Endothelial cell of umbilical vein (primary cell): ENCODE data around the gene RMRP.

Source experiments
- CTCF ChIP-seq, 2 donors: IDR thresholded peaks; 1 replicate in 1 of 2; 2 replicates in 1 of 2; pipeline ENCODE4 v1.5.1; 2011; ENCODE audit warnings: low read length in 2 of 2, mild to moderate bottlenecking in 2 of 2, moderate library complexity in 2 of 2, control low read depth in 1 of 2, inconsistent platforms in 1 of 2, low read depth in 1 of 2; ENCODE audit not compliant: insufficient read depth in 1 of 2; ENCODE audit errors: extremely low read depth in 1 of 2
- FOS ChIP-seq: IDR thresholded peaks from 2 replicates; pipeline ENCODE4 v1.6.1; 2011; ENCODE audit warnings: mild to moderate bottlenecking, low read length, moderate library complexity, borderline replicate concordance; ENCODE audit not compliant: insufficient read depth

DNA sequence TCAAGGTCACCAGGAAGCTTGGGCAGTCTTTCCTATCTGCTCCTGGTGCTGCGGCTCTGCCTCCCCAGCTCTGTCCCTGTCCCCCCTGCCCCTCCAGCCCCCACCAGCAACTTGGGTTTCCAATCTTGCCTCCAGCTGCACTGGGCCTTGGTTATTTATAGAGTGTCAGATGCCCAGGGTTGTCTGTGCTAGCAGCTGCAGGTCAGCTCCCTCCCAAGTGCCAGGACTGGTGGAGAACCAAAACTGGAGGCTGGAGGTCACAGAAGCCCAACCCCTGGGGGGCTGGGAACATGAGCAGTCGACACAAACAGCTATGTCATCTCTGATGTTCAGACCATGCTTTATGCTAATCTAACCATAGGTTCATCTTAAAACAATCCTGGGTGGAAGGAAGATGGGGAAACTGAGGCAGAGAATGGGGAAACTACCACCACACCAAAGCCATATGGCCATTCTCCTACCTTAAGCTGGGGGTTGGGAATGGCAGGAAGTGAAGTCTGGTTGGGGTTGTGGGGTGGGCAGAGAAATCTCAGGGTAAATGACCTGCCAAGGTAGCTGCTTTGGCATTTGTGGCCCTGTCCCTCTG lies 30.2 kb upstream of the RMRP start:
- TF ChIP-seq CTCF (IDR thresholded peaks at IDR 0.05; ENCODE audit: extremely low read depth in 1 of 2, insufficient read depth in 1 of 2, low read depth in 1 of 2, low read length in 2 of 2): no peak
- no peak for TF ChIP-seq FOS
